Mesenchymal stem cell (in vitro differentiated cells and primary cell): ENCODE results near the gene ACOD1. TPM values are rescaled to one million over a fixed set of nuclear protein-coding genes. Genes with fewer than 3 reads are reported as not detected.
A peak's percentile ranks its signal among the peaks of the same experiment; 100 is the strongest.
"Not testable (repeated sequence)": the region's sequence is repeated elsewhere in the genome, so short reads cannot be mapped to it uniquely, and the experiment has no call there.

Experiments used
- DNase-seq: peaks from one replicate; pipeline ENCODE4 v3.0.0-alpha.2; 2013
- H2AFZ ChIP-seq: one replicate; pipeline ENCODE4 v1.6.1; 2013; ENCODE audit warnings: low read depth, mild to moderate bottlenecking, control low read depth, inconsistent platforms, low read length, moderate library complexity
- H2AK5ac ChIP-seq: 2 replicates; pipeline ENCODE4 v1.6.1; 2013; ENCODE audit warnings: low read length, moderate library complexity, mild to moderate bottlenecking, inconsistent platforms; ENCODE audit not compliant: severe bottlenecking
- H2BK120ac ChIP-seq: one replicate; pipeline ENCODE4 v1.6.1; 2013; ENCODE audit warnings: low read depth, mild to moderate bottlenecking, inconsistent platforms, low read length, moderate library complexity
- H2BK12ac ChIP-seq, 2 experiments: one replicate each; pipeline ENCODE4 v1.6.1; 2013; ENCODE audit warnings: inconsistent platforms in 2 of 2, low read length in 2 of 2, mild to moderate bottlenecking in 2 of 2, moderate library complexity in 2 of 2, control low read depth in 1 of 2
- H2BK15ac ChIP-seq: one replicate; pipeline ENCODE4 v1.6.1; 2013; ENCODE audit warnings: mild to moderate bottlenecking, low read depth, inconsistent platforms; ENCODE audit not compliant: poor library complexity, severe bottlenecking
- H2BK5ac ChIP-seq: 2 replicates; pipeline ENCODE4 v1.6.1; 2013; ENCODE audit warnings: low read depth, mild to moderate bottlenecking, low read length, control low read depth, inconsistent platforms; ENCODE audit not compliant: poor library complexity, severe bottlenecking
- H3K14ac ChIP-seq, 2 experiments: one replicate each; pipeline ENCODE4 v1.6.1; 2013; ENCODE audit warnings: inconsistent platforms in 2 of 2, low read length in 2 of 2, control low read depth in 1 of 2, mild to moderate bottlenecking in 1 of 2, moderate library complexity in 1 of 2
- H3K18ac ChIP-seq, 2 experiments: one replicate each; pipeline ENCODE4 v1.6.1; 2013; ENCODE audit warnings: inconsistent platforms in 2 of 2, low read length in 2 of 2, control low read depth in 1 of 2, low read depth in 1 of 2, mild to moderate bottlenecking in 1 of 2
- H3K23ac ChIP-seq, 2 experiments: one replicate each; pipeline ENCODE4 v1.6.1; 2013; ENCODE audit warnings: inconsistent platforms in 2 of 2, low read length in 2 of 2, mild to moderate bottlenecking in 2 of 2, moderate library complexity in 2 of 2, control low read depth in 1 of 2
- H3K27ac ChIP-seq: 2 replicates; pipeline ENCODE4 v1.5.1; 2013; ENCODE audit warnings: mild to moderate bottlenecking, moderate library complexity, low read length, control low read depth, inconsistent platforms; ENCODE audit not compliant: poor library complexity, severe bottlenecking
- H3K27me3 ChIP-seq, 2 experiments: 2 replicates each; pipeline versions ENCODE4 v1.6.1 to v1.7.0; 2013; ENCODE audit warnings: low read length in 2 of 2, mild to moderate bottlenecking in 2 of 2, moderate library complexity in 2 of 2, control low read depth in 1 of 2, inconsistent platforms in 1 of 2; ENCODE audit not compliant: control insufficient read depth in 1 of 2, insufficient read depth in 1 of 2
- H3K36me3 ChIP-seq, 2 experiments: 2 replicates each; pipeline versions ENCODE4 v1.6.1 to v1.7.0; 2013; ENCODE audit warnings: low read length in 2 of 2, control low read depth in 1 of 2, inconsistent platforms in 1 of 2, low read depth in 1 of 2, mild to moderate bottlenecking in 1 of 2; ENCODE audit not compliant: insufficient read depth in 2 of 2, control insufficient read depth in 1 of 2
- H3K4ac ChIP-seq, 2 experiments: one replicate each; pipeline ENCODE4 v1.6.1; 2013; ENCODE audit warnings: inconsistent platforms in 2 of 2, low read length in 2 of 2, mild to moderate bottlenecking in 2 of 2, moderate library complexity in 2 of 2, control low read depth in 1 of 2, low read depth in 1 of 2
- H3K4me1 ChIP-seq: 2 replicates; pipeline ENCODE4 v1.6.1; 2013; ENCODE audit warnings: low read depth, low read length, control low read depth; ENCODE audit not compliant: control insufficient read depth, insufficient read depth
- H3K4me2 ChIP-seq: 2 replicates; pipeline ENCODE4 v1.6.1; 2013; ENCODE audit warnings: low read length, mild to moderate bottlenecking, inconsistent platforms; ENCODE audit not compliant: poor library complexity, severe bottlenecking
- H3K4me3 ChIP-seq, 2 experiments: 2 replicates each; pipeline versions ENCODE4 v1.5.1 to v1.7.0; 2013; ENCODE audit warnings: low read length in 2 of 2, mild to moderate bottlenecking in 2 of 2, control low read depth in 1 of 2, low read depth in 1 of 2; ENCODE audit not compliant: insufficient read depth in 1 of 2
- H3K79me1 ChIP-seq: replicated peaks from 2 replicates; pipeline ENCODE4 v1.6.1; 2013; ENCODE audit warnings: mild to moderate bottlenecking, control low read depth, low read length, inconsistent platforms; ENCODE audit not compliant: poor library complexity, severe bottlenecking
- H3K9ac ChIP-seq: 2 replicates; pipeline ENCODE4 v1.7.0; 2013; ENCODE audit warnings: mild to moderate bottlenecking, low read length, moderate library complexity
- H3K9me3 ChIP-seq: 2 replicates; pipeline ENCODE4 v1.7.0; 2013; ENCODE audit warnings: mild to moderate bottlenecking, low read length; ENCODE audit not compliant: control insufficient read depth
- H4K8ac ChIP-seq: one replicate; pipeline ENCODE4 v1.6.1; 2013; ENCODE audit warnings: inconsistent platforms, mild to moderate bottlenecking, low read length, moderate library complexity
- H4K91ac ChIP-seq: one replicate; pipeline ENCODE4 v1.6.1; 2013; ENCODE audit warnings: mild to moderate bottlenecking, low read length, inconsistent platforms
- WGBS: methylation state at CpG from one replicate; pipeline ENCODE4 v1.1.7; 2013; ENCODE audit warnings: mixed read lengths; 5-methylcytosine and 5-hydroxymethylcytosine counted together
- polyA plus RNA-seq, 2 experiments: library from polyadenylated mRNA; stranded (reverse); fragments of 200-250 nt; gene quantifications; one replicate each; pipeline ENCODE4 v1.2.3, GENCODE V29; 2013

Gene ACOD1
- not detected for polyA plus RNA-seq (2013, experiment 1 of 2)
- not detected for polyA plus RNA-seq (2013, experiment 2 of 2)

GRCh38 chr13:76948149-76948548 is at the start of gene ACOD1:
TSS of gene ACOD1 (plus strand) at chr13:76948511. CDS start at chr13:76948559, 48 bp downstream.
- H3K18ac ChIP-seq = no peak within 1 kb of the TSS
- H3K79me1 ChIP-seq = no peaks in the 10 kb centered on the region
- H3K27ac ChIP-seq = no peak within 1 kb of the TSS
- H2BK12ac ChIP-seq = no peak within 1 kb of the TSS
- H2AK5ac ChIP-seq = no peak within 1 kb of the TSS
- no peaks in the 10 kb centered on the region for H3K4me1 ChIP-seq
- no peak within 1 kb of the TSS for H2AFZ ChIP-seq
- no peak within 1 kb of the TSS for H3K4me3 ChIP-seq
- peaks cover 0 to 12% of the 10 kb centered on the region in 2 experiments for H3K27me3 ChIP-seq
- no peak within 1 kb of the TSS for H4K8ac ChIP-seq
- H2BK15ac ChIP-seq = no peak within 1 kb of the TSS
- H3K9ac ChIP-seq = no peak within 1 kb of the TSS
- H3K36me3 ChIP-seq = no peaks in the 10 kb centered on the region
- H3K4ac ChIP-seq = no peak within 1 kb of the TSS
- H3K23ac ChIP-seq = no peak within 1 kb of the TSS
- no peak within 1 kb of the TSS for H3K4me2 ChIP-seq
- H3K14ac ChIP-seq = no peak within 1 kb of the TSS
- H2BK5ac ChIP-seq = no peak within 1 kb of the TSS
- no peak within 1 kb of the TSS for H4K91ac ChIP-seq
- H3K9me3 ChIP-seq = no peaks in the 10 kb centered on the region
- H2BK120ac ChIP-seq = no peak within 1 kb of the TSS
- WGBS = 90% methylated on average over 2 of the region's 2 CpGs
- DNase-seq = no peak

- not testable (repeated sequence) for H3K4me3 ChIP-seq, H2BK15ac ChIP-seq, H3K4me2 ChIP-seq, H3K4me1 ChIP-seq, H3K27ac ChIP-seq, H3K18ac ChIP-seq, H2AK5ac ChIP-seq, H3K36me3 ChIP-seq, DNase-seq, H3K27me3 ChIP-seq, H3K4ac ChIP-seq, H2AFZ ChIP-seq, H2BK120ac ChIP-seq, H3K23ac ChIP-seq, H2BK12ac ChIP-seq, H3K9ac ChIP-seq, H3K14ac ChIP-seq, H3K79me1 ChIP-seq, H4K8ac ChIP-seq, H4K91ac ChIP-seq, H2BK5ac ChIP-seq
- H3K9me3 ChIP-seq = peaks cover 11% of the 10 kb centered on the region
- 85% methylated on average over 4 of the region's 4 CpGs for WGBS
Measured at GRCh38 chr13:76899066-76899465, 49.2 kb upstream of the ACOD1 start.

- Histone ChIP-seq H3K27me3 (peaks cover 0 to 17% of the 10 kb centered on the region in 2 experiments), H3K9ac (no peak overlapping the region), H3K14ac (no peak overlapping the region), H4K91ac (no peak overlapping the region), H3K4ac (no peak overlapping the region), H2AK5ac (no peak overlapping the region), H2BK15ac (no peak overlapping the region), H3K27ac (no peak overlapping the region), H3K36me3 (no peaks in the 10 kb centered on the region), H3K4me2 (no peak overlapping the region), H3K23ac (no peak overlapping the region), H3K79me1 (no peaks in the 10 kb centered on the region), H2BK120ac (no peak overlapping the region), H2BK5ac (no peak overlapping the region), H2AFZ (no peak overlapping the region), H3K18ac (no peak overlapping the region), H3K4me1 (peaks cover 2% of the 10 kb centered on the region), H3K9me3 (peaks cover 6% of the 10 kb centered on the region), H2BK12ac (no peak overlapping the region), H4K8ac (no peak overlapping the region), H3K4me3 (no peak overlapping the region)
- DNase-seq = peak; percentile 79
- WGBS = 0% methylated on average over 2 of the region's 3 CpGs
Measured at GRCh38 chr13:76903544-76904162, 44.7 kb upstream of the ACOD1 start.

GRCh38 chr13:76904507-76904906 is 43.8 kb upstream of the ACOD1 start:
- Histone ChIP-seq H3K36me3 (no peaks in the 10 kb centered on the region), H3K18ac (no peak overlapping the region), H4K91ac (no peak overlapping the region), H2BK120ac (no peak overlapping the region), H2AFZ (no peak overlapping the region), H3K4me2 (no peak overlapping the region), H3K9me3 (no peaks in the 10 kb centered on the region), H3K27ac (no peak overlapping the region), H3K9ac (no peak overlapping the region), H3K4ac (no peak overlapping the region), H2BK12ac (no peak overlapping the region), H2AK5ac (no peak overlapping the region), H3K23ac (no peak overlapping the region), H2BK5ac (no peak overlapping the region), H3K27me3 (peaks cover 0 to 17% of the 10 kb centered on the region in 2 experiments), H3K4me3 (no peak overlapping the region), H3K79me1 (no peaks in the 10 kb centered on the region), H2BK15ac (no peak overlapping the region), H4K8ac (no peak overlapping the region), H3K14ac (no peak overlapping the region), H3K4me1 (peaks cover 2% of the 10 kb centered on the region)
- DNase-seq = no peak
- 84% methylated on average over 2 of the region's 2 CpGs for WGBS
